Activated CD8-positive, alpha-beta memory T cell treated with anti-CD3 and anti-CD28 coated beads for 24 hours (primary cell): ENCODE results near the gene CACNB4.
"Not testable (repeated sequence)": the region's sequence is repeated elsewhere in the genome, so short reads cannot be mapped to it uniquely, and the experiment has no call there.

Experiments
- DNase-seq: peaks from one replicate; pipeline ENCODE4 v3.0.0-alpha.2; 2020

CACNB4 gene

DNA sequence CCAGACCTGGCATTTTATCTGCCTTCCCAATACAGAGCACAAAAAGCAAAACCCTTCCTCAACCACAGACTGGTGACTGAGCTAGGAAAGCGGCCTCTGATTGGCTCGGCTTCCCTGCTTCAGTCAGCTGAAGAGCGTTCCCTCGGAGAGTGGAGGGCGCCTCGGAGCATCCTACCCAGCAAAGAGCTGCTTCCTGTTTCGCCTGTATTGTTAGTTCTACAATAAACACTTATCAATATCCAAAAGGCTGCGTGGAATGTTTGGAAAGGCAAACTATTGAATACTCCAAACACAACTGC, 125.0 kb downstream of the CACNB4 start:
- DNase-seq = no peak

DNA sequence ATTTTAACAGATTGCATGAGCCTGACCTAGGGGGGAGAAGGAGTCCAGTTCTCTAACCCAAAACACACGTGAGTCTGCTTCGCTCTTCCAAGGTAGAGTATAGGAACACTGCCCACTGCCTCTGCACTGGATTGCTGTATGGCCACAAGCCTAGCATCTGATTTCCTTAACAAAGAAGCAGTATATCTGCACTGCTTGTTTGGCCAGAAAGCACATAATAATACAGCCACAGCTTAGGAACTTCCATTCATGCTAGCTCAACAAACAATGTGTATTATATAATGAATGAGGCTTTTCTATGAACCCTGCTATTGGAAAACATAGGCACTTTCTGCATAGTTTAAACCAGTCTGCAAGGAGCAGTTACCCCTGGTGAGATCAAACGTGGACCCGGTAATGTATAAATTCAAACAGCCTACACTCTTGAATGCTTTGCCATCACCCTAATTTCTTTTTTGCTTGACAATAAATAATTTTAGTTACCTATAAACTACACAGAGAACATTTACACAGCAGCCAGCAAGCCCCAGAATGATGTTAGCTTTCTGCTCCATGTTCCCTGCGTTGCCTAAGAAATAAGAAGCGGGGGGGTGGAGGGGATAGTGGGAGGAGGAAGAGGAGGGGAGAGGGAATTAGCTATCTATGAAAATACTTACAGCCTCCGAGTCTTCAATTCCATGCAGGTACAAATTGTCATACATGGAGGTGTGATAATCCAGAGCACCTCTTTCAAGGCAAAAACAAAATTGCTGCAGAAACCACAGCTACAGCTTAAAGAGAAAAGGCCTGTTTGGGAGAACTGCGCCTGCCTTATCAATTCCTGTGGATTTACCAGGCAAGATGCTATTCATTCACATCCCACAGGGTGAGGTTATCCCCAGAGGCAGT, 125.6 kb downstream of the CACNB4 start:
- DNase-seq = no peak

DNA sequence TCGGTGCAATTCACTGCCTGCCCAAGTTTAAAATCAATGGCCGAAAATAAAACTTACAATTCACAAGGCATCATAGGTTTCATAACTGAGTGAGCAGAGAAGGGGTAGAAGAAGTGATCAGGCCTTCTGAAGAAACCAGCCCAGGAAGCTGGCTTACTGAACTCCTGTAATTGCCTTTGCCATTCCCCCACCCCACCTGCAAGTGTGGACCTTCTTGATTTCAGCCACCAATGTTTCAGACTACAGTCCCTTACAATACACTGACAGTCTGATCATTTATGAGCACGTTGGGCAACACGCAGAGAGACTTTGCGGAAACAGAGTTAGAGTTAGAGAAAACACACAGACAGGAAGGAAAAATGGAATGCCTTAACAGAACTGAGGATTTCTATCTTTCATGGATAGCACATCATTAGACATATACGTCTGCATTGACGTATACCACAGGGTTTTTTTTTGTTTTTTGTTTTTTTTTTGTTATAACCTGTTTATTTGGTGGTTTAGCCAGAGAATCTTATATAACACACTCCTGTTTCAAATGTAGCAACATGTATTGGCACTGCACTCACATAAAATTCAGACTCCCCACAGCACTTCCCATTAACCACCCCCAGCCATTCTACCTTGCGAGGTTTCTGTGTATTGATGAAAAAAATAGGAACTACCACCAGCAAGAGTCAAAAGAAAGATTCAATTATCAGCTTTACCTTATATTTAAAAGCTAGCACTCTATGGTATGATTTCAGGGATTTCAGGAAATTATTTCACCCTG, 126.4 kb downstream of the CACNB4 start:
- DNase-seq = no peak

DNA sequence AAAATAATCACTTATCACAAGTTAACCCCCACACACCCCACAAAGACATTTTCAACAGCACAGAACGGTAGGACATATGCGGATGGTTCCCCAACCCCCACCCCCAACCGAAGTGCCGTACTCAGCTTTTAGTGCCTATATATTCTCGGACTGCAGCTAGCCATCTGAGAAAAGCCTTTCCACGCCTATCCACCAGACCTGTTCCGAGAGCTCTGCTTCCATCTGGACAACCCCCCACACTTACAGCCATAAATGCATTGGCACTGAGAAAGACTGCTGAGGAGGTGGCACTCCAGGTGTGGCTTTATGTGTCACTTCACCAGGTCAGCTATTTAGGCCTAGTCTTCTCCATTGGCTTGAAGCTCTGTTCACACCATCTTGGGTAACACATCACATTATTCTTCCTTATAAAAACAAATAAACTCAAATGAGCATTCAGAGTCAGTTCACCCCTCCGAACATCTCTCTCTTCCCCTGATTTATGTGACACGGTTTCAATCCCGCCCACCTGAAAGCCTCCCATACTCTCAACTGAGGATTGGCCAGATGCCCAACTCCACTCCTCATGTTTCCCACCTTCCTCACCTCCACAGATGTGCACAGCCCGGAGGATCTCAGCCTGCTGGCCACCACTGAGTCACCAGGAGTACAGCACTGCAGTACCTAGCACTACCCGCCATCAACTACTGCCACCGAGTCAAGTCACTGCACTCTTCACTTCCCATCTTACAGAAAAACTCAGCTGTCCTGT, 127.4 kb downstream of the CACNB4 start:
- DNase-seq = no peak

DNA sequence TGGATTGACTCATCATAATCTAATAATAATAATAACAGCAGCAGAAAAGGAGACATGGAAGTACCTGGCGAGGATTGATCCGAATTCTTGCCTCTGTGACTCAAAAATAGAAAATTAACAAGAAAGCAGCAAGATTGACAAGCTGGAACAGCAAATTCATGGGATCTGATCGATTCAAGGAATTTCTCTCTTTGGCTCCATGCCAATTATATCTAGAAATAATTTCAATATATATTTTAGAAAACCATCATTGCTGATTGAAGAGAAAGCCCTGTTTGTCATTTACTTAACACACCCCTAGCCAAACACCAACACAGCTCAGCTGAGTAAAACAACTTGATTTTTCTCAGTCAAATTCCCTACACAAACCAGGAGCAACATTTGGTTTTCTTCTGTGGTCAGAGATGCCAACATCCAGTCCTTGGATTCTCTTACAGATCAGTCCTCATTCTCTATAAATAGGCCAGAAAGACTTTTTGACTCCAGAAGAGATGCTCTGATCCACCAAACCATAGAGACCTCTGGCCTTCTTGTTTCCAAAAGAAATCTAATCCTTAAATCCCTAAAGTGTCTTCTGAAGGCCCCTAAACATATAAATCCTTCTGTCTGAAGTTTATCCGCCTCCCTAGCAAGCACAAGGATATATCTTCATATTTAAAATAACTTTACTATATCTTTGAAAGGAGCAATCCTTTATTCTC, 129.9 kb downstream of the CACNB4 start:
- no peak for DNase-seq

DNA sequence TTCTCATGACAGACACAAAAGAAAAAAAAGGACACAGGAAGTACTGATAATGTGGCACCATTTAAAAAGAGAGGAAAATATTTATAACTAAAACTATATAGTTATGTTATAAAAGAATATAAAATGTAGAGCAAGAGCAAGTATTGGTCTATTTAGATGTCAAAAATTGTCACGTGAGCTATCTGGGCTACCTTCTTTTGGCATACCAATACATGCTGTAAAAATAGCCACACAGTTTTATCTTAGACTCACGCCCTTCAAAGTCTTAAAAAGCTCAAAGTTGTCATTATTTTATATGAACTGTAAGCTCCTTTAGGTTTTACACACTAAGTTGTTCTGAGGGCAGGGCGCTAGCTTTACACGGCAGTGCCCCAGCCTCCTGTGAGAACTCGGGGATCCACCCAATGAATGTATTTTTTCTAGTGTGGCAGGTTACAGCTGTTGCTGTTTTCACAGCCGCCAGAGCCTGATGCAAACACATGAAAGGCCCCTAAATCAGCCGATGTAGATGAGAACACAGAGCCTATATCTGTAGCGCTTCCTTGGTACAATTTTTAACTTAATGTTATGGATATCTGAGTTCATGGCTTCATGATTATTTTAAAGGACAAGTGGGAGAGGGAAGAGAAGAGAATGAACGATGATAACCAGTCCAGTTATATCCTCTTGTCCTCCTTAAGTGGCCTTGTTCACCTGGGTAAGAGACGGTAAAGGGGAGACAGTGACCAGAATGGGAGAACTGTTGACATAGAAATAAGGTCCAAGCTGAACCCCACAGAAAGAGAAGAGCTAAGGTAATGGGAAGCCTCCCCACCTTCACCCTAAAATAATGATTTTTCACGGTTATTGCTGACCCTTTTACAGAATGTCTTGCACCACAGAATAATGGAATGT, 130.8 kb downstream of the CACNB4 start:
- DNase-seq = no peak

DNA sequence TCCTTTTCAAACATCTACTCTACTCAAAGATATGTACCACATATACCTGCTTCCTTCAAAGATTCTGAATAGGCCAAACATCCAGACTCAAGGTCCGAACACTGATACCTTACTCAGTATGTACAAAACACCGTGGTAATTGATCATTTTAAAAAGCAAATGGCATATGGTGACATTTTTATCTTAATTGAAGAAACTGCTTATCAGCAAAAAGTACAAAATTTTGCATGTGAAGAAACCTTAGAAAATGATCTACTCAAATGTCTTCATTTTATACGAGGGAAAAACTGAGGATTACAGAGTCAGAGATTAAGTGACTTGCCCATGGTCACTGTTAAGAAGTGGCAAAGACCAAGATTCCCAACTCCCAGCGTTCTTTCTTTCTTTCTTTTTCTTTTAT, 133.0 kb downstream of the CACNB4 start:
- no peak for DNase-seq

DNA sequence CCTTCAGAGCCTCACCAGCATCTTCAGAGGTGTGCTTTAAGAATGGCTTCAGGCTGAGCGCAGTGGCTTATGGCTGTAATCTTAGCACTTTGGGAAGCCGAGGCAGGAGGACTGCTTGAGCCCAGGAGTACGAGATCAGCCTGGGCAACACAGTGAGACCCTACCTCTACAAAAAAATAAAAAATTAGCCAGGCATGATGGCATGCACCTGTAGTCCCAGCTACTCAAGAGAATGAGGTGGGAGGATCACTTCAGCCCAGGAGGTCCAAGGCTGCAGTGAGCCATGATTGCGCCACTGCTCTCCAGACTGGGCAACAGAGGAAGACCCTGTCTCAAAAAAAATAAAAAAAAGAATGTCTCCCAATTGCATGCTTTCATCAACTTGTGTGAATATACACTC, 137.3 kb downstream of the CACNB4 start:
- no peak for DNase-seq

DNA sequence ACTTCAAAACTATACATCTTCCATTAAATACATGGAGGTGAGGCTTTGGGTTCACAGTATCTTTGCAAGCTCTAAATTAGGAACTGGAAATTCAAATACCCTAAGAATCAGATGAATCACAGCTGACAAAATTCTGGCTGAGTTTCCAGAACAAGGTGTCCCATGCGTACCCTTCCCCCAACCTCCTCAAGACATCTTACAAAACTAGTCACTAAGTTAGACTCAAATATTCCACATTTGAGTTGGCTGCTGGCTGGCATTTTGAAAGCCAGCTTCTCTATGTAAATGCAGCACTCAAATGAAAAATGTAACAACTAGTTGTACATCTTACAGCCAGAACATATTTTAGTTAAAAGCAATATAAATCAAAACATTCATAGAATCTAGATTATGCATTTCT, 139.6 kb downstream of the CACNB4 start:
- no peak for DNase-seq

DNA sequence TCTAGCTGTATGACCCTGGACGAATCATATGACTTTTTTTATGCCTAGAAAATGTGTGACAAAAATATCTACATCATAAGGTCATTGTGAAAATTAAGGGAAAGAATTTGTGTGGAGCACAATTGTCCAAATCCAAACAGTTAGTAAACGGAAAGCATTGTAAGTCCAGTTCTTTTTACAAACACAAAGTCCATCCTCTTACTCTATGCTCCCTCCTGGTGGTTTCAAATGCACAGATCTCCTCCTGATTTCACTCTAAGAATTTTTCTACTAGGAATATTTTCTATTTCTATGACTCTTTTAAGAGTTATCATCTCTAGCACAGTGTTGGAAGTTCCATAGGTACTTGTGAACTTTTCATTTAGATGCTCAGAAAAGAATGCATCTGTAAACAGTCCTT, 145.4 kb downstream of the CACNB4 start:
- DNase-seq = no peak

DNA sequence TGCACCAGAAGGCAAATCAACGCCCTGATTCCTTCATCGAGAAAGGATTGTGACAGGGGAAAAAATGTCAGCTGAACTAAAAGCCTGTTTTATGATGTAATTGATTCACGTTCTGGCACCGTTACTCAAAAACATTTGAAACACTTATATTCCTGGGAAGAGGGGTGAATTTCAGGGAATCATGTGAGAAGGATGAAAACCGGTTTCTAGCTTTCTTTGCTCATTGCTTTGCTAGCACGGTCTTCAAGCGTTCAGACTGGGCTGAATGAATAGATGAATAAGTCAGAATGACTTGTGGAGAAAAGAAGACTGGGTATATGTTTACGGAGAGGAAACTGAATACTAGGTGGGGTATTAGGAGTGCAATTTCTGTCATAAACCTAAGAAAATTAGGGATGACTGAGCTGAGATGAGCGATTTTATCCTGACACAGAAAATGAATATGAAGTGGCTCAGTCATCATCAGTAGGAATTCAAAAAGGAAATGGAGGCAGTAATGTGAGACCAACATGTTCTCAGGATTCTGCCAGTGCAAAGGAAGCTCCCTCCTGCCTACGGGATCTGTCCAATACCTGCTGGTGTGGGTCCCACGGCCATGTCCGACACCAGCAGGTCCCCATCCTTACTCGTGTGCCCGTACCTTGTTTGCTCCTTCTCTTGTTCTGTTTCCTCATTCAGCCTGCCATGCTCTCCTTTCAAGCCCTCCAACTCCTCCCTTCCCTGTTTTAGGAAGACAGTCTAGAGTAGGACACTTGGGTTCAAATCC, 146.0 kb downstream of the CACNB4 start:
- no peak for DNase-seq

DNA sequence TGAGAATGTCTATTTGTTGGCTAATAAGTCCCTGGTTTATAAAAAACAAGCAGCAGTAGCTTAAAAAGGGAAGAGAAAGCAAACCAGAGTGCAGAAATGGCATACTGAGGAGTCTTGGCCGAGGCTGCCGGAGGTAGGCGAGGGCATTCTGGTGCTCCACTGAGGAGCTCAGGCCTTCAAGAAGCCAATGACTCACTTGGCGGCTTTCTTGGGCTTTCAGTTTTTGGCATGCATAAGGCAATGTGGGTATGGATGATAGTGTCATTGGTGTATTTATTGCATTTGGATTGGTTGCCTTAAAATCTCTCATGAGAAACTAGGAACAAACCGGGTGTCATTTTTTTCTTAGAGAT, 151.1 kb downstream of the CACNB4 start:
- no peak for DNase-seq

DNA sequence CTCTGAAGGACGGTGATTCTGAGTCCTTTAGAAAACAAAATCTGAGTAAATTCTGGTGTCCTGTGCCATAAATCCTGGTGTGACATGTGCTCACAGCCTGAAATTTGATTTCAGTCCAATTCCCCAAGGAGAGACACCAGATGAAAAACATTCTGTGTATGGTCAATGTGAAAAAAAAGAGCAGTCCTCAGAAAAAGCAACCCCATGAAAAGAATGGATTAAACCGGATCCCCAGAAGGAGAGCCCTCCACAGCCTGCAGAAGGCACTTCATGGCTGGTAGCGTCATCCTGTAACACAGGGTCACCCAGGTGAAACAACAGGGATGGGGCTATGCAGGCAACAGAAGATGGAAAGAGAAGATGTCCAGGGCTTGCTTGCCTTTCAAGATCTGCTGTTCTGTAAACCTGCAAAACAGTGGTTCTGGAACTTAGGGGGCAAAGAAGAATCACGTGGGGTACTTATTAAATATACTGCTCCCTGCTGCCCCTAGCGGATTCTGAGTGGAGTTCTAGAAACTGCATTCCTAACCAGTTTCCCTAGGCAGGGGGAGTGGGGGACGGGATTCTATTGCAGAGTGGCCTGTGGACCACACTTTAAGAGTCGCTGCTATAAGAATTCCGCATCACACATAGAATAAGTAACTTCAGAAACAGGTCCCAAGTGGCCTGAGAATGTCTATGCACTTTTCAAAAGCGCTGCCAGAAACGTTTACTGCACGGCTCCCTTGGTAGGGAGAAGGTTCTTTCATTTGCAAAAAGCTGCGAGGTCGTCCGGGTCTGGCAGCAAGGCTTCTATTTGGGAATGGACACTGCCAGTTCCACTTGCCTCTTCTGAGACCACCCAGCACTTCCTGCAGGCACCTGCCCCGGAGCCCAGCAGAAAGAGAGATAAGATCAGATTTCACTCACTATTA, 151.7 kb downstream of the CACNB4 start:
- peak; percentile 57 for DNase-seq

DNA sequence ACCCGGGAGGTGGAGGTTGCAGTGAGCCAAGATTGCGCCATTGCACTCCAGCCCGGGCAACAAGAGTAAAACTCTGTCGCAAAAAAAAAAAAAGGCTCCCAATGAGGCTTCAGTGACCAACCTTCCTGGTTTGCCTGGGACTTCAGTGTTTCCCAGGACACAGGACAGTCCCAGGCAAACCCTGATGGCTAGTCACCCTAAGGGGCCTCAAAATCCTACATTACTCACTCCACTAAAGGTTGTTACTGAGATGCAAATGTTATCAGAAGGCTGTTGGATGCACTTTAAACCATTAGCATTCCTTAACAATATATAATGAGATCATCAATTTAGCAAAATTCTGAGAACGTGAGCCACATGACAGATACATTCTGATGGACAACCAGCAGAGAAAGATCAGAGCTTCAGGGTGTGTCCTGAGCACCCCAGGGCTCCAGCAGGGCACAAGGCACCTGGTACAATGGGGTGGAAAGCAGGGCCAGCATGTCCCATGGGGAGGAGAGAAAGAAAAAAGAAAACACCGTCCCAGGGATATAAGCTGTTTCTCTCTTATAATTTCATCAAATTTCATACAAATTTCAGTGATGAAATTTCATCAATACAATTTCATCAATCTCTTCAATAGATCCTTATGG, 152.5 kb downstream of the CACNB4 start:
- DNase-seq = no peak

DNA sequence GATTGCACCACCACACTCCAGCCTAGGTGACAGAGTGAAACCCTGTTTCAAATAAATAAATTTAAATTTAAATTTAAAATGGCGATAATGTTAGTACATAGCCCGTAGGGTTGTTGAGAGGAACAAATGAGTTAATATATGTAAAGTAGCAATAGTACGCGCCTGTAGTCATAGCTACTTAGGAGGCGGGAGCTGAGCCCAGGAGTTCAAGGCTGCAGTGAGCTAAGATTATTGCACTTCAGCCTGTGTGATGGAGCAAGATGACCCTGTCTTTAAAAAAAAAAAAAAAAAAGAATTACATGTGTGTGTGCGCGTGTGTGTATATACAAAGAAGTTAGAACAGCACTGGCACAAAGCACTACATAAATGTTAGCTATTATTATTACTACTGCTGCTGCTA, 153.2 kb downstream of the CACNB4 start:
- no peak for DNase-seq

DNA sequence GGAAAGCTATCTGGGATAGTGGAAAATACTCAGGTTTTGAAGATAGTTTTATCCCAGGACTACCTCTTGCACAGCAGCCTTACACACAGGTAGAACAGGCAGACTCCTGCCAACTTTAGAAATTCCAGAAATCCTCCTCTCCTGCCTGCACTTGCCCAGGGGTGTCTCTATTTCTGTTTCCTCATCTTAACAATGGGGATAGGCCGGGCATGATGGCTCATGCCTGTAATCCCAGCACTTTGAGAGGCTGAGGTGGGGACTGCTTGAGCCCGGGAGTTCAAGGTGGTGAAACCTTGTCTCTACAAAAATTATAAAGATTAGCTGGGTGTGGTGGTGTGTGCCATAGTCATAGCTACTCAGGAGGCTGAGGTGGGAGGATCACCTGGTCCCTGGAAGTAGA, 153.7 kb downstream of the CACNB4 start:
- no peak for DNase-seq

DNA sequence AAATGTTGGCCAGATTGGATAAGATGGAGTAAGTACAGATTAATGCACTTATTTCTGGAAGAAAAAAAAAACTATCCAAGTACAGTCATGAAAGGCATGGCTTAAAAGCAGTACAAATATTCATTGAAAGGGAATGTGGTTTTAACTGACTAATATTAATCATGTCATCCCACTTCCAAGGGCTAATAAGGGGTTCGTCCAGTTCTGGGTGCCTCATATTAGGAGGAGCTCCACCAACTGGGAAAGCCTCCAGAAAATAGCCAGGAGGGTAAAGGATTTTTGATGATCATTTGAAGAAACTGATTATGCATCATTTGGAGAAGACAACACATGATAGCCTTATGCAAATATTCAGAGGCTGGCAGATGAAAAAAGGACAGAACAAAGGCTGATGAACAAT, 155.4 kb downstream of the CACNB4 start:
- no peak for DNase-seq

DNA sequence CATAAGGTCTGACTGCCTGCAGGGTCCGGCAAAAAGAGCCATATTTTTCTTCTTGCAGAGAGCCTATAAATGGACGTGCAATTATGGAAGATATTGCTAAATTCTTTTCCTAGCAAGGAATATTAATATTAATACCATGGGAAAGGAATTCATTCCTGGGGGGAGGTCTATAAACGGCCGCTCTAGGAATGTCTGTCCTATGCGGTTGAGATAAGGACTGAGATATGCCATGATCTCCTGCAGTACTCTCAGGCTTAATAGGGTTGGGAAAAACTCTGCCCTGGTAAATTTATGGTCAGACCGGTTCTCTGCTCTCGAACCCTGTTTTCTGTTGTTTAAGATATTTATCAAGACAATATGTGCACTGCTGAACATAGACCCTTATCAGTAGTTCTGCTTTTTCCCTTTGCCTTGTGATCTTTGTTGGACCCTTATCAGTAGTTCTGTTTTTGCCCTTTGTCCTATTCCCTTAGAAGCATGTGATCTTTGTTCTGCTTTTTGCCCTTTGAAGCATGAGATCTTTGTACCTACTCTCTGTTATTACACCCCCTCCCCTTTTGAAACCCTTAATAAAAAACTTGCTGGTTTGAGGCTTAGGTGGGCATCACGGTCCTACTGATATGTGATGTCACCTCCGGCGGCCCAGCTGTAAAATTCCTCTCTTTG, 156.2 kb downstream of the CACNB4 start:
- not testable (repeated sequence) for DNase-seq

DNA sequence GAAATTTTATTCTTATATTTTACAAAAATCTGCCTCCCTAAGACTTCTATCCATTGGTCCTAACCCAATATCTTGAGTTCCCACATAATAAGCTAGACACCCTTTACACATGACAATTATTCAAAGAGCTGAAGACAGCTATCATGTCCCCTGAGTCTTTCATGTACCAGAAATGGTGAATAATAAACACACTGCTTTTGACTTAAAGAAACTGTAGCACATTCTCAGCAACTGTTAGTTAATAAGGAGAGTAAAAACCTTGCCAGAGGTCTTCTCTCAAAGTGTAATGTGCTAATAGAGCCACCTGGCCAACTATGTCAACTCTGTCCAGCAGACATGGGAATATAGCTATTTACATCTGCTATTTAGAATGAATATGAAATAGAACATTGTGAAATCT, 160.9 kb downstream of the CACNB4 start:
- DNase-seq = no peak
